ENCODE measurements around the gene KCNQ1.

The KCNQ1 gene

GRCh38 chr11:2406878-2407410 lies 37.9 kb upstream of the KCNQ1 start:
- TF ChIP-seq SNAI2 (CRISPR knock-in tag; IDR thresholded peaks at IDR 0.05) (no peak), ZC3H10 (CRISPR knock-in tag; IDR thresholded peaks at IDR 0.05) (no peak), RARB (CRISPR knock-in tag; IDR thresholded peaks at IDR 0.05) (no peak), POU6F1 (CRISPR knock-in tag; IDR thresholded peaks at IDR 0.05; ENCODE audit: borderline replicate concordance, low read depth) (no peak), TSHZ2 (CRISPR knock-in tag; IDR thresholded peaks at IDR 0.05) (no peak), ZFP3 (CRISPR knock-in tag; IDR thresholded peaks at IDR 0.05) (no peak), ISL1 (CRISPR knock-in tag; IDR thresholded peaks at IDR 0.05) (no peak), ZNF565 (CRISPR knock-in tag; conservative IDR thresholded peaks at IDR 0.05; ENCODE audit: low read depth) (no peak), GLIS3 (CRISPR knock-in tag; IDR thresholded peaks at IDR 0.05) (no peak), ZFP30 (CRISPR knock-in tag; IDR thresholded peaks at IDR 0.05) (no peak), CREB5 (CRISPR knock-in tag; IDR thresholded peaks at IDR 0.05; ENCODE audit: low read depth) (no peak), PPARA (CRISPR knock-in tag; IDR thresholded peaks at IDR 0.05; ENCODE audit: borderline replicate concordance) (no peak), OSR1 (CRISPR knock-in tag; IDR thresholded peaks at IDR 0.05) (no peak)
- ATAC-seq = no peak

GRCh38 chr11:2408671-2409070 lies 36.1 kb upstream of the KCNQ1 start:
- TF ChIP-seq ZNF70 (CRISPR knock-in tag; IDR thresholded peaks at IDR 0.05) (no peak), ZFP3 (CRISPR knock-in tag; IDR thresholded peaks at IDR 0.05) (no peak), GLIS3 (CRISPR knock-in tag; IDR thresholded peaks at IDR 0.05) (no peak), ZFP30 (CRISPR knock-in tag; IDR thresholded peaks at IDR 0.05) (no peak), ZC3H10 (CRISPR knock-in tag; IDR thresholded peaks at IDR 0.05) (no peak), ESRRG (CRISPR knock-in tag; IDR thresholded peaks at IDR 0.05) (no peak), POU6F1 (CRISPR knock-in tag; IDR thresholded peaks at IDR 0.05; ENCODE audit: borderline replicate concordance, low read depth) (no peak), TCF4 (CRISPR knock-in tag; IDR thresholded peaks at IDR 0.05; ENCODE audit: borderline replicate concordance) (no peak), ARNTL (CRISPR knock-in tag; IDR thresholded peaks at IDR 0.05; ENCODE audit: borderline replicate concordance, low read depth) (no peak), CSDC2 (CRISPR knock-in tag; IDR thresholded peaks at IDR 0.05) (no peak), ZNF8 (CRISPR knock-in tag; IDR thresholded peaks at IDR 0.05) (no peak), SNAI2 (CRISPR knock-in tag; IDR thresholded peaks at IDR 0.05) (no peak), ZNF565 (CRISPR knock-in tag; conservative IDR thresholded peaks at IDR 0.05; ENCODE audit: low read depth) (no peak), ISL1 (CRISPR knock-in tag; IDR thresholded peaks at IDR 0.05) (no peak), CREB5 (CRISPR knock-in tag; IDR thresholded peaks at IDR 0.05; ENCODE audit: low read depth) (no peak), CSRNP3 (CRISPR knock-in tag; IDR thresholded peaks at IDR 0.05) (no peak), BACH2 (CRISPR knock-in tag; IDR thresholded peaks at IDR 0.05; ENCODE audit: borderline replicate concordance) (no peak)
- no peak for ATAC-seq

Data from SK-N-SH treated with all-trans-retinoic acid at 6 μM for 48 hours (cell line).